GM21529 (cell line): ENCODE data around the gene APOBEC2.

Experiments used
- ATAC-seq: cut with Tn5 transposase; IDR thresholded peaks from one replicate; pipeline ENCODE4 v1.9.1; 2021; ENCODE audit not compliant: unreplicated experiment

The APOBEC2 gene

DNA sequence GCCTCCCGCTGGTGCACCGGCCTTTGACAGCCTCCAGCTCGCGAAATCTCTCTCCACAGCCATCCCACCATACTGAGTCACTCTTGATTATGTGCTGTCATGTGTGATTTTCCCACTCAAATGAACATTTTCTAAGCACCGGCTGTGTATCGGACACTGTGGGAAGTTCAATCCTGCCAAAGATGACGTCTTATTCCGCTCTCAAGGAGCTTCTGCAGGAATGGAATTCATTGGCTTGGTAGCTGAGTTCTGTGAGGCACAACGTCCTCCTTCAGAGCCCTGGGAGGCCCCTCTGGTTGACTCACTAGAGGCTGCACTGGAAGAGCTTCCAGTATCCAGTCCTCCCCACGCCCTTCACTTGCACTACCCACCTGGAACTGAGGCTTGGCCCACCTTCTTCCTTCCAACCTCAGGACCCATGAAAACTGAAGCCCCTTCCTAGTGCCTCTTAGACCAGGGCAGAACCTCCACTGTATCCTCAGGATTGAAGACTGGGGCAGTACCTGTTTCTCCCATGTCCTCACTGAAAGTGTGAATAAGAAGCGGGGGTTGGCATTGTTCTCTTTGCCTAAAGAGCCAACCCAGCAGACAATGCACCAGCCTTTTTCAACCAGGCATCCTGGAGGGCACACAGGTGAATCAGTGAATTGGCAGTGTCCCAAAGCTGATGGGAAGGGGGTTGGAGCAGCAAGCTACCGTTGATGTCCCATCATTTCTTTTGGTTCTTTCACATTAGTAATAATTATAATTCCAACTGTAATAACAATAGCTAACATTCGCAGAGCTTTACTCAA lies 15.7 kb upstream of the APOBEC2 start:
- ATAC-seq: no peak

DNA sequence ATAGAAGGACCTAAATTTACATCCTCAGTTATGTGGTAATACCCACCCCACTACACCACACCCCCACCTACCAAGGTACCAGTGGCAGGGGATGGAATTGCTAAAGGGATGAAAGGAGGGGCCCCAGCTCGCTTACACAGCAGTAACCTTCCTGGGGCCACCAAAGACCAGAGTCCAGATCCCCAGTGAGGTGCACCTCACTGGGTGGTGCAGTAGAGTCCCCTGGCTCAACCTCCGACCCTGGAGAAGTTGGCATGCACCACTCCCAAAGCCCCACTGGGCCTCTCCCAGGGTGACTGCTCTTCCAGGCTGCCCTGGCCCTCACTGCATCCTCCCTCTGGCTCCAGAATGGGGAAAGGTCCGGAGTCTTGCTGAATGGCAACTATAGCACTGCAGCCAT lies 14.8 kb upstream of the APOBEC2 start:
- ATAC-seq: no peak

DNA sequence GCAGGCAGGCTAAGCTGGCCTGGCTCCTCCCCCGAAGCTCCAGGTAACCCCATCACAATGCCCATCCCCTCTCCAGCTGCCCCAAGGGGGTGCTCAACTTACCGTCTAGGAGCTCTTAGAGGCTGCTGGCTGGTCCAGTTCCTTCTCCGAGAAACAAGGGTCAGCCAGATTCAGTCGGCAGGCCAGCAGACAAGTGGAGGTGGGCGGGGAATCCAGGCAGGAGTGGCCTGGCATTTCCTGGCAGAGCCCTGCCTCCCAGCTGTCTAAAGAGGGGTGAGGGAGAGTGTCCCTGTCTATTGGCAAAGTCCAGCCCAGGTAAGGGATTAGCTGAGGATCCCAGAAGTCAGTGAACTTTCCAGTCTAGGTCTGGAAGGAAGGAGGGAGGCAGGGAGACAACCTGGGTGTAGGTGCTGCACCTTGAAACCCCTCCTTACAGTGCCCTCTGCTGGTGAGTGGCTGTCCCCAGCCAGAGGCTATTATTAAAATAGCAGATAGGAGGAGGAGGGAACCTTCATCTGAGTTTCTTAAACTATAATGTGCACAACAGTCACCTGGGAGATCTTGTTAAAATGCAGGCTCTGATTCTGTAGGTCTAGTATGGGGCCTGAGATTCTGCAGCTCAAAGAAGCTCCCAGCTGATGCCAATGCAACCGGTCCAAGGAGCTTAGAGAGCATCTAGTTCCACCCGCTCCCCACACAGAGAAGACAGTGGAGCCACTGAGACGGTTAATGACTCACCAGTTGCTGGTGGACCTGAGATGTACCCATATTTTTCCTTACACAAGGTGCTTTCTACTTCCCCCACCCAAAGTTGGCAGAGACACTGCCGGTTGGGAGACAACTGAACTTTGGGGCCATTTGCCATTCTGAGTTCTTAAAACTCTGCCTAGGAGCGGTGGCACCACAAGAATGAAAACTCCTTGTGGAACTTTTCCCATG lies 13.7 kb upstream of the APOBEC2 start, which contains the start of gene UNC5CL:
TSS of gene UNC5CL (minus strand) at position 162 of the 939 bp plus-strand sequence. CDS start 4,147 bp downstream, outside the sequence.
- ATAC-seq: no peak

DNA sequence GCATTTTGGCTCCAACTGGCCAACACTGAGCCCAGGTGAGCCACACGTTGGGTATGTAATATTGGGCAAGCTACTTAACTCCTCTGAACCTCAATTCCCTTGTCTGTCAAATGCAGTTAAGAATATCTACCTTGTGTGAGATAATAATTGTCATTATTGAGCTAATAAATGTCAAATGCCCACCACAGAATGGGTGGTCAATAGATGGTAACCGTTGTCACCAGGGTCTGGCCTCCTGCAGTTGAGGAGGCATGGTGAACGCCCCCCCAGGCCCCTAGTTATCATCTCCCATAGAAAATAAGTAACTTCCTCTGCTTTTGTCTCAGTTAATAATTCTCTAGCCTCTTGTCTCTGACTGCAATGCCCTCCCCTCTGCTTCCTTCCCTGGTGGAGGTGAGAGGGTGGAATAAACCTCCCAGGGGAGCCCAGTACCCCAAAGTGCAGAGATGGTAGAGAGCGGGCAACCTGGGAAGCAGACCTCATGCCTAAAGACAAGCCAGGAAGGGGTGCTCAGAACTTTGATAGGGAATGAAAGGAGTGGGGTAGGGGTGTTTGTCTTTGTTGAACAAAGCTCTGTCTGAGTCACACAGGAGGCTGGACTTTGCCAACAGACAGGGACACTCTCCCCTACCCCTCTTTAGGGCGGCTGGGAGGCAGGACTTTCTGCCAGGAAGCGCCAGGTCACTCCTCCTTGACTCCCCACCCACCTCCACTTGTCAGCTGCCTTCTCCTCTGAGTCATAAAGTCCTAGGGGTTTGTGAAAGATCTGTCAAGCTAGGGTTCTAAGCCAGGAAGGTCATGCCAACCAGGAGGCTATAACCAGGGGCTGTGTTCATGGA lies 12.7 kb upstream of the APOBEC2 start:
- no peak for ATAC-seq

DNA sequence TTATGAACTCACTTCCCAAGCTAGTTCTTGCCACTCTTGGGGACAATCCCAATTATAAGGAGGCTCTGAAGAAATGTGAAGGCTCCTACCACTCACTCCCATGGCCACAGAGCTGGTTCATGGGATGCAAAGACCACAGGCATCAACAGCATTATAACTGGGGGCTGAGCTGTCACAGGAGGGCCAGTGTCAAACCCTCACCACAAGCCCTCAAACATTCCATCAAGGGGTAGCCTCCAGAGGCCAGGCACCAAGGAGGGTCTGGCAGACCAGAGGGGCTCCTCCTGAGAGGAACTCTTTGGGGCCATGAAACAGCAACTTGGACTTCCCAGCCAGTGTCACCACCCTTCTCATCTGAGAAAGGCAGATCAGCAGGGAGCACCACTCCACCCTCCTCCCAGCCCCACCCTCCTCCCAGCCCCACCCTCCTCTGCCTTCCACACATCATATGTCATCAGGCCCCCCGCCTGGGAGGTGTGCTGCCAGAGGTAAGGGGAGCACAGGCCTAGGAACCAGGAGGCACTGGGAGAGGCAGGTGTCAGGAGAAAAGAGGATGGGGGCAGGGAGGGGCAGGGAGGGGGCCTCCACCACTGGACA lies 12.0 kb upstream of the APOBEC2 start:
- no peak for ATAC-seq

DNA sequence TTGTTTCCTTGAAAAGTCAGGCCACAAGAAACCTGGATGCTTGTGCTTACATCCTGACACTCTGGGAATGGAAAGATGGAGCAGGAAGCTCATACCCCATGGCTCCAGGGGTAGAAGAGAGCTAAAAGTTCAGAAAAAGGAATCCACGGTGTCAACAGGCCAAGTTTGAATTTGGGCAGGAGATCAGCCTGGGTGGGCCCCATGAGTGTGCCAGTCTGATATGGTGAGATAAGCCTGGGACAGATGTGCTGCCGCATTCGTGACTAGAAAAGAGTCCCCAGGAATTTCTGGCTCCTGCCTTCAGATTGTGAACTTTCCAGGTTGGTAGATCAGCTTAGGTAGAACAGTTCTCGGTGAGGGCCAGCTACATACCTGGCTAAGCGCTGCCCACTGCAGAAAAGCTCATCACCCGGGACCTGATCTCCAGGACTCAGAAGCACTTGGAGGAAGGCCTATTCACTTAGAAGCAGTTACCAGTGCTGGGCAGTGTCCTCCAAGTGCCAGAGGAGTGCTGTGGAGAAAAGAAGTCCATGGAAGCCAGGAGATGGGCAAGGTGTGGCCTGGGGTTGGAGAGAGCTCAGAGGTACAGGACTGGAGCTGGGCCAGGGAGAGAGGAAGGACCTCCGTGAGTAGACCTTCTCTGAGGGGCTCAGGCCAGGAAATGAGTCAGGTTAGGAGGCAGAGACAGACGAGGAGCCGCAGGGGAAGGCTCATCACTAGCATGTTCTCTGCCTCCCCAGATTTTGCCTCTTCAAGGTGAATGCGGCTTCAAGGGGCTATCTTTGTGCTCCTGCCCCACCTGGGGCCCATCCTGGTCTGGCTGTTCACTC lies 10.6 kb upstream of the APOBEC2 start, which contains the start of gene TSPO2:
TSS of gene TSPO2 (plus strand) at position 242 of the 830 bp plus-strand sequence. CDS start at position 761, 519 bp downstream.
- no peak for ATAC-seq

DNA sequence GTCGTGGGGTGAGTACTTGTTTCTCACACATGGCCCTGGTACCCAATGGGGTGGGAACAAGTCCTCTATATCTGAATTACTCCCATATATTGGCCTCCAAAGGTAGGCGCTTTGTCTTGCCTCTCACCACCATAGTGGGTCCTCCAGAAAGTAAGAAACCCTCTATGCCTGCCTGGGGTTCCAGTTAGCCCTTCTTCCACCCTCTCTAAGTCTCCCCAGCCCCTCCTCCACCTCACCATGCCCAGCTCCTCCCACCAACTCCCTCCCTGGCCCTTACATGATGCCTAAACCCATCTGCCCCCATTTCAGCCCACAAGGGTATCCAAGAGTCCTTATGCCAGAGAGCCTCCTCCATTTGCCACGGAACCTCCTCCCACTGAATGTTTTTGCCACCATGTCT lies 9.9 kb upstream of the APOBEC2 start:
- ATAC-seq: no peak

DNA sequence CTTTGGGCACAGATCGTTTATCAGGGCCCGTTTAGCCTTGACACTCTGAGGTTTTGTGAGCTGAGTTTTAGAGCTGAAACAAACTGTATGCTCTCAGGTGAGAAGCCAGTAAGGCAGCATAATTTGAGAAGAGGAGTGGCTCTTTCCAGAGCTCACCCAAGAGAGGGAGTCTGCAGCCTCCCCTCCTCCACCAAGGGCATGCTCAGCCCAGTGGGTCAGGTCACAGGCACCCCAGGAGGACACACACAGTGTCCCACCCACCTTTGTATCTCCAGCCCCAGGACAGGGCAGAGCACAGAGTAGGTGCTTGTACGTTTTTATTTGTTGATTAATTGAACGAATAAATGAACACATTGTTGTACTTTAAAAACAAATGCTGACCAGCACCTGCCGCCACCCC lies 7.3 kb upstream of the APOBEC2 start:
- ATAC-seq: no peak

DNA sequence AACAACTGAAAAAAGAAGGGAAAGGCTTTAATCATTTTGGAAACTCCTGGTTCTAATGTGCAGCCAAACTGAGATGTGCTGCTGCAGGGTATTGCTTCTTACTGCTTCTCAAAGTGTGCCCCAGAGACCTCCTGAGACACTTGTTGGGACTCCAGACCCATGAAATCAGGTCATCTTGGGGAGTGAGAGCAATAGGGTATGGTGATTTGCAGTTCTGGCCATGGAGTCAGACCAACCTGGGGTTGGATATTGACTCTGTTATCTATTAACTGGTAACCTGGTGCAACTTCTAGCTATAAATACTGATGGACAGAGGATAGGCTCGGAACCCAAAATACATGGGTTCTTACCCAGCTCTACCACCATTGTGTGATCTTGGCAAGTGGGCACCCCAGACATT lies 6.9 kb upstream of the APOBEC2 start:
- no peak for ATAC-seq

DNA sequence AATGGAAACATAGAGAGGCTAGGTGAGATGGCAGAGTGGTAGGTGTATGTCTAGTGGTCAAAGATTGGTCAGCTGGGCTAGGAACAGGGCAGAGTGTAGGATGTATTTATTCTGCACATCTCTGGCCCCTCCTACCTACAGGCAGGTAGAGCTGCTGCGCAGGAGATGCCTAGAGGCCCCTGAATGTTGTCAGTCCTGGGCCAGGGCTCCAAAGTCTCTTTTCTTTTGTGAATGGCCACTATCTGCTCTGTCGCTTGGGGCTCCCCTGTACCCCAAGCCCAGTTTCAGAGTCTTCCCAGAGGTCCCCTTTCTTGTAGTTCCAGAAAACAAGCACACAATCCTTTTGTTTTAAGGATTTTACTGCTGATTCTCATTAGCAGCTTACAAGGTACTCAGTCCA lies 5.7 kb upstream of the APOBEC2 start:
- no peak for ATAC-seq

DNA sequence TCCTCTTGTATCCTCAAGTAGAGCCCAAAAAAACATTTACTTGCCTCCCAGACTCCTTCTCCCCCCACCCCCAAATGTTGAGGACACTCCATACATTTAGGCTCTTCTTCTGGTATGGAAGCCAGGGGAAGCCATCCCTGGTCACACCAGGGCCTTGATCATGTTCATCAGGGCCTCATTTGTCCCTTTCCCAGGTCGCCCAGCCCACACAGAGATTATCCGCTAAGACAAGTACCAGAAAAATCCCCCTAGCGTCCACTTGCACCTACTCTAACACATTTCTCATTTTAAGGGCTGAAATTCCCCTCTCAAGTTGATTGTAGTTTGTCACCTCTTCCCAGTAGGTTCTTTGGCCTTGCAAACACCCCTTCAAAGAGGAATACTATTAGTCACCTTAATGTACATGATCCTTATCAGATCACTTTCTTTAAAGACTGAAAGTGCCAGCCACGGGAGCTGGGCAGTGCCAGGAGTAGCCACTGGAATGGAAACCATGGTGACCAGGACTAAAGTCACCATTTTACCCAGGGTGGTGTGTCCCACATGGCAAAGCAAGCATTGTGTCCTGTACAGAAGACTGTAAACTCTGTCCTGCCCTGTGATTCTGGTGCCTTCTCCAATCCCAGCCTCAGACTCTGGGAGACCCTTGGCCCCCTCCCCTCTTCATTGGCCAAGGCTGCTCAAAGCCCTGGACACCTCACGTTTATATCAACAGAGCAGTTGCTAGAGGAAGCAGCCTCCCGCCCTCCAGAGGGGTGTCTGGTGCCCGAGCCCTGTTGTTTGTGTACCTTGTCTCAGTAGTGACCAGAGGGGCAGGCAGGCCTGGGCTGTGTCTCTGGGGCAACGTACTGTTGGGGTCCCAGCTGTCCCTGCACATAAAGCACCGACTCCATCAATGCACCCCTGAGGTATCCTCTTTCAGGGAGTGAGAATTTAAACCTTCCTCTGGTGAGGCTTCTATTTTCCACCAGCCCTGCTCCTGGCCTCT lies 5.0 kb upstream of the APOBEC2 start:
- no peak for ATAC-seq

DNA sequence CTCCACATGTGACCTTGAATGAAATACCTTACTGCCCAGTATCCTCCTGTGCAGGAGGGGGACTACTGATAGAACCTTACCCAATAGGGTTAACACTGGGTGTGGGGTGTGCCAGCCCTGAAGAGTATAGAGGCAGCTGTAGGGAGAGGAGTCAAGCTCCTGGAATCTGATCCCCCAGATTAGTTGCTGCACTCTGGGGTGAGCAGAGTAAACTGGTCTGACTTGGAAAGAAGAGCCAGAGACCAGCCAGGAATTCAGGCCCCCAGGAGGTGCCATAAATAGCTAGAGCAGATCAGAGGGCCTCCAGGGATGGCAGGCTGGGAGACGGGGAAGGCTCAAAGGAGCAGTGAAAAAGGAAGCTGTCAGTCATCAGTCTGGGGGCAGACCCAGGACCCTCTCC lies 3.5 kb upstream of the APOBEC2 start:
- no peak for ATAC-seq

DNA sequence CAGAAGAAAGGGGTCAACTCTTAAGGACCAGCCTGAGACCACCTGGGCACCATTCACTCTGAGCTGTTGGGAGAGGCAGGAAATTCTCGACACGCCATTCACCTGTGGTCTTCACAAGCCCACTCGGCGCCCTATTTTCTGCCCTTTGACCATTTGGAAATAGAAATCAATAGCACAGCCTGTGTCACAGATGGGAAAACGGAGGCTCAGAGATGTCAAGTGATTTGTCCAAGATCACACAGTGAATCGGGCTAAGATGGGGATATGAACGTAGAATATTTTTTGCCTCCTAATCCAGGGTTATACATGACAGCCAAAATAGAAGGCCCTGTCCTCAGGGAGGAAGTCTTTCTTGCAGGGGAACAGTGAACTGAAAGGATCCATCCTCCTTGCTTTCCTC lies 3.0 kb upstream of the APOBEC2 start:
- ATAC-seq: no peak

DNA sequence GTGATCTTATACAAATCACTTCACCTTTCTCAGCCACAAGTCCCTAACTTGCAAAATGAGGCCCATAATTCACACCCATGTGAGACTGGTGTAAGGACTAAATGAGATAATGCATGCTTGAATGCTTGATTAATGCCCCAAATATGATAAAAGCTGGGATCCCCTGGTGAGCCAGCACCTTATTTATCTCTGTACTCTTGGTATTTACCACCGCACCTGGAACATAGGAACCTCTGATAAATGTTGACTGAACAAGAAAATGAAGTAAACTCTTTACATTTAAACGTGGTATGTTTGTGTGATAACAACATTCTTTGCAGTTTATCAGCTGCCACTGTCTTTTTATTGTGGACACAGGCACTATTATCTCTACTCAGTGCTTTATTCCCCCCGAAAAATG lies 2.5 kb upstream of the APOBEC2 start:
- ATAC-seq: no peak

DNA sequence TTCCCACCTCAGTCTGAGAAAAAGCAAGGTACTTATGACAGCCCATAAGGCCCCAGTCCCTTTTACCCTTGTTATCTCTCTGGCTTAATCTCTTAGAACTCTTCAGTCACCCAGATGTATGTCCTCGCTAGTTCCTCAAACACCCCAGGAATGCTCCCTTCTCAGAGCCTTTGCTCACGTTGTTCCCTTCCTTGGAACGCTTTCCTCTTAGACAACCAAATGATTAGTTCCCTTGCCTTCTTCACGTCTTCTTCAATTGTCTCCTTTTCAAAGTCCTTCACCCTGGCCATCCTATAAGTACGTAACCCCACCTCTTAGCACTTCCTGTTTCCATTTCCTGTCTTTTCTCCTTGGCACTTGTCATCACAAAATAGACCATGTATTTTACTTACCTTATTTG lies 1.1 kb upstream of the APOBEC2 start:
- no peak for ATAC-seq

DNA sequence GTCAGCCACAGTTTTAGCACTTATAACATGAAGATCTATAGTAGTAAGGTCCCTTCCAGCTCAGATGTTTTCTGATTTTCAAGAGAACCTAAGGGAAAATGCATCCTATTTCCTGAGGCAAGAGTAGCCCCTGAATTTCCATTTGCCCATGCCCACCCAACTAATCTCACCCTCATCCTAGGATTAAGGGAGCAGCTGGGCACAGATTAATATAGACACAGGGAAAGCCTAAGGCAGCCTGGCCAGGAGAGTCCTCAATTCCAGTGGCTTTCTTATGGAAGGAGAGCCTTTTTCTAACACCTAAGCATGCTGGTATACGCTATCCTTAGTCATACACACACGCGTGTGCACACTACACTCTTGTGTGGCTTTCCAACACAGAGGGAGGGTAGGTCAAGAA lies 1.5 kb downstream of the APOBEC2 start:
- ATAC-seq: no peak

DNA sequence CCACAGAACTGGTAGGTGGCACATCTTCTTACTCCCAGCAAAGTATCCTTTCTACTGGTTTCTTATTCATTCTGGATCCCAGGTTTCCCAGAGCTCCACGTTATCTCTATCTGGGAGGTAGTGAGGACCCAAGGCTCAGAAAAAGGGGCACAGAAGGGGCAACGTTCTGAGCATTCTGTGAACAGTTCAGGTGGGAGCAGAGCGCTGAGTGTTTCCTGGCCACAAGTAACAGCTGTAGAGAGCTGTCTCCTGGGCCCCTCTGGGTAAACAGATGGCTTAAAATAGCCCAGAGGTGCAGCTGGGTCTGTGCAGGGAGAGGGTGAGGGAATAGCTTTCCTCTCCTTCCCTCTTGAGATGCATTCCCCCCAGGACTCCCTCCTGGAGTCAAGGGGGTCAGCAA lies 2.1 kb downstream of the APOBEC2 start:
- no peak for ATAC-seq

DNA sequence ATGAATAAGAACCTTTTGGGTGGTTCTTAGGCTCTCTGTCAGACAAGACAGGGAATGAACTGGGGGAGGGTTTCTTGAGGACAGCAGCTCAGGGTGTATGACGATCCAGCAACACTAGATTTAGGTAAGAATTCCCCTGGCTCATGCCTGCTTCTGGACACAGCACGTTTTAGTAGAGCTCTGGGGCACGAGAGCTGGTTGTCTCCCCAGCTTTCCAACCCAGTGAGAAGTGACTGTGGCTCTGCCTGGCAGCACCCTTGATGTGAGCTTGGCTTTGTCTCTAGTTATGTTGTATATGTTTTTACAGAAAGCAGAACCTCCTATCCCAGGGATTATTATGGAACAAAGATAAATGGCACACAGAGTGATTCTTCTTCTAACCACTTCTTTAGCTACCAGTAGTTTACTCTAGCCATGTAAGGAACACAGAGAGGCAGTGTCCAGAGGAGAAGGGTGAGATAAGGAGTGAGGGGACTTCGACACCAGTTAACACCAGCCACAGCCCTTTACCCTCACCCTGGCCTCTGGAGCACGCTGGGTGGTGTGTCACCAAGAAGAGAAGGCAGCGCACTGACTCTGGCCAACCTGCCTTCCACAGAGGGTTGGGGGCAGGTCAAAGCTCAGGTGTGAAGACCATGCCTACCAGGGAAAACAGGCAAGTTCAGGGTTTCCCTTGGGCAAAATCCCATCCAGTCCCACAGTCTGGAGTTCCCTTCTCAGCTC lies 3.9 kb downstream of the APOBEC2 start:
- no peak for ATAC-seq
